HG02798 (cell line): ENCODE data around the gene GPR68.

Experiments used
- ATAC-seq: cut with Tn5 transposase; IDR thresholded peaks from one replicate; pipeline ENCODE4 v1.9.1; 2021; ENCODE audit warnings: mild to moderate bottlenecking; ENCODE audit not compliant: unreplicated experiment, poor library complexity

The GPR68 gene, protein sequence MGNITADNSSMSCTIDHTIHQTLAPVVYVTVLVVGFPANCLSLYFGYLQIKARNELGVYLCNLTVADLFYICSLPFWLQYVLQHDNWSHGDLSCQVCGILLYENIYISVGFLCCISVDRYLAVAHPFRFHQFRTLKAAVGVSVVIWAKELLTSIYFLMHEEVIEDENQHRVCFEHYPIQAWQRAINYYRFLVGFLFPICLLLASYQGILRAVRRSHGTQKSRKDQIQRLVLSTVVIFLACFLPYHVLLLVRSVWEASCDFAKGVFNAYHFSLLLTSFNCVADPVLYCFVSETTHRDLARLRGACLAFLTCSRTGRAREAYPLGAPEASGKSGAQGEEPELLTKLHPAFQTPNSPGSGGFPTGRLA

DNA sequence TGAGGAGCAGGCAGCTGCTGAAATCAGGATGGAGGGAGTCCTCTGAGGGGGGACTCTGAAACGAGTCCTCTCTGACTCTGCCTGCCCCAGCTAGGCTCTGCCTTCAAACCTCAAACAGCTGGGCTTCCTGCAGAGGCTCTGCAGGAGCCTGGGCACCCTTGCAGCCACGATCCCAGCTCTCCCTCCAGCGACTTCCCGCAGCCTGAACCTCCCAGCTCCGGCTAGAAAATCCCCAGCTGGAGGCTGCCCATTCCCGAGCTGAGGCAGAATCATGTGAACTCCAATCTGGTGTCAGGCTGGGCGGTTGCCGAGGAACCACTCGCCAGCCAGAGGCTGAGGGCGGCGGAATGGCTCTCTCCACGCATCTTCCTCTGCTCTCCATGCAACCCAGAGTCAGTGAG is at the start of gene GPR68:
TSS of gene GPR68 (minus strand) at position 204 of the 401 bp plus-strand sequence. CDS start 9,654 bp downstream, outside the sequence.
- no peak for ATAC-seq

DNA sequence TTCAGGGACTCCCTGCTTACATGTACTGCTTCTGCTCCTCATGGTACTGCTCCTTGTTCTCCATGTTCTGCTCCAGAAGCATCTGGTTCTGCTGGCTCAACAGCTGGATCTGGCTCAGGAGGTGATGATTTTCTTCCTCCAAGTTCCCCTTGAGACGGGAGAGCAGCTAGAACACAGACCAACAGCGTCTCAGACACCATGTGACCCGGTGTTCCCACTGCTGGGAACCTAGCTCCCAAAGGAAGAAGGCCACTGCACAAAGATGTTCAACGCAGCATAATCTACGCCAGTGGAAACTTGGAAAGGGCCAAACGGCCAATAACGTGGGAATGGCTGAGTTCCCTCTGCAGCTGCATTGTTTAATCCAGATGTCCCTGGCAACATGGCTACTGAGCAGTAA is 49.6 kb upstream of the GPR68 start:
- no peak for ATAC-seq

DNA sequence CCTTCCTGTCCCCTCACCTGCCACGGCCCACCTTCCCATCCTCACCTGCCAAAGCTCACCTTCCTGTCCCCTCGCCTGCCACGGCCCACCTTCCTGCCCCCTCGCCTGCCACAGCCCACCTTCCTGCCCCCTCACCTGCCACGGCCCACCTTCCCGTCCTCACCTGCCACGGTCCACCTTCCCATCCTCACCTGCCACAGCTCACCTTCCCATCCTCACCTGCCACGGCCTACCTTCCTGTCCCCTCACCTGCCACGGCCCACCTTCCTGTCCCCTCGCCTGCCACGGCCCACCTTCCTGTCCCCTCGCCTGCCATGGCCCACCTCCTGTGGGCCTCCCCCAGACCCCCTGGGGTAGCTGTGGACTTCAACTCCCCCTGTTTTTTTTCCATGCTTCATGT is 48.8 kb upstream of the GPR68 start:
- ATAC-seq, result no peak

DNA sequence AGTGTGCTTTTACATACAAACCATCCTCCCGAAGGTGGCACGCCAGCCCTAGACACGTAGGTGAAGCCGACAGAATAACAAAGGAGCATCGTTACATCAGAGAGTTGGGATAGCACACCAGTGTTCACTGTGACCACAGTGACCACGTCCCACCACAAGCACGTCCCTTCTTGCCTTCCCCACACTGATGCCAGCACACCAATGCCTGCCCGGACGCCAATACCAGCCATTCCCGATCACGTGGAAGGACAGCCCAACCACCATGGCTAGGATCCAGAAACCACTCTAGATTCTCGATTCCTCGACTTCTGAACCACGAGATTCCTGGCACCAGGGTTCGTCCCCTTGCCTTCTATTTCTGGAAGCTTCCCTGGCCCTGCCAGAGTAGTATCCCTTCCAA is 48.0 kb upstream of the GPR68 start:
- ATAC-seq, result no peak

DNA sequence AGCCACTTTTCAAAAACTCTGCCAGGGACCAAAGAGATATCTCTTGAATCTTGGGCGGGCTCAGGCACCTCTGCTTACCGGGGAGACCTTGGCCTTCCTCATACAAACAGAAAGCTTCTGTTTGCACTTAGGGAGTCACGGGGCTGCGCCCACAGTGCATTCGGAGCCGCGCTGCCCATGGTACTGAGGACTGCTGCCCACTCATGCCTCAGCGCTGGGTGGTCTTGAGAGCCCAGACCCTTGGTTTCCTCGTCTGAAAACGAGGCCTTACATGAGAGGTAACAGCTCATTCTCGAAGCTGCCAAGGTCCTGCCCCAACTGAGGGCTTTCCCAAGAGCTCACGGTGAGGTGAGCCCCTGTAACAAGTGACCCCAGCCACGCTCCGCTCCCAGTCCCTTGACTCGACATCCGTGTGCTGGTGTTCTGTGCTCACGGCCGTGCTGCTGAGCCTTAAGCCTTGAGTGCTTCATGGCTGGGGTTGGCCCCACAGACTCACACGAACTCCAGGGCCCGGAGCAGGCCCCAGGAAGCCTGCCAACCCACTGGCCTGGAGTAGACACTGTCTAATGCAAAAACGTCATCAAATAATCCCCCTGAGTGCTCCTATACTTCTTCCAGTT is 47.4 kb upstream of the GPR68 start:
- ATAC-seq, result no peak

DNA sequence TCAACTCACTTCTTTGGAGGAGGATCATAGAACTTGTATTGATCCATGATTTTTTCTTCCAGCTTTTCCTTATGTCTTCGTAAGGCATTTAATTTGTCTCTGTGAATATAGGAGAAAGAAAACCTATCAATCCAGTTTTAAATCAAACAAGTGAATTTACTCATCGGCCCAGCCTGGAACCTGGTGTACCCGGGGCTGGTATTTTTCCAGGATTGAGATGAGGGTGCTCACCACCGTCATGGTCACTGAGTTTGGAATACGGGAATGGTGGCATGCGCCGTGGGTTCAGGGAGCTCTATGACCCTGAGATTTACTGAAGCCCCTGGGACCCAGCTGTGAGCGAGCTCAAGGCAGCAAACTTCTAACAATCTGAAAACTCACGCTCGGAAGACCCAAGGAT is 46.5 kb upstream of the GPR68 start:
- no peak for ATAC-seq

DNA sequence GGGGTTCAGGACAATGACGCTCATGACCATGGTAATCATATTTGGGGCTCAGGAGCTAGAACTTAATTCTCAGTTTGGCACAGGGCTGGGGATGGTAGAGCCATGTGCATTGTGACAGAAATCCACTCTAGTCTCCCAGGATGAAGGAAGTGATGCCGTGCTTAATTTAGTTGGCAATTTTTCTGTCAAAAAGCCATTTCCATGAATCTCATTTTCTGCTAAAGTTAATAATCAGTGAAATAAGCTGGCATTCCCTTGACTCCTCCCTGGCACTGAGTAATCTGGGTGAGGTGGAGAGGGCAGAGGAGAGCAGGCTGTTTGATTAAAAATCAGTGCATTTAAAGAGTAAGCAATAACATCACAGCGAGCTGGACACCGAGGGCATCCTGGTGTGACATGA is 45.0 kb upstream of the GPR68 start:
- ATAC-seq, result no peak

DNA sequence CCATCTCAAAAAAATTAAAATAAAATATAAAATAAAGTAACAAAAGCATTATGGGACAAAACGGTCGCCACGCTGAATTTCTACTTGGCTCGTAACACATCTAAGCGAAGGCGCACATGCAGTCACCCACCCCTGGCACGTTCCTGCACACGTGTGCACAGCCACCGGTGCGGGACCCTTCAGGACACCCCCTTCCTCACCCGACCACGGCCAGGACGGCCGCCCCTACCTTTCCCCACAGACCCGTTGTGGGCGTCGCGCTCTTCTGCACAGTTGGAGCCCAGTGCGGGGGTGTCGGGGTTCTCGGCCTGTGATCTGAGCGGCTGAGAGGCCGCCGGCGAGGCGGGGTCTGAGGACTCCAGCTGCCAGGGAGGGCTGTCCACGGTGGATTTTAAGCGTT is 44.4 kb upstream of the GPR68 start:
- ATAC-seq, result no peak

DNA sequence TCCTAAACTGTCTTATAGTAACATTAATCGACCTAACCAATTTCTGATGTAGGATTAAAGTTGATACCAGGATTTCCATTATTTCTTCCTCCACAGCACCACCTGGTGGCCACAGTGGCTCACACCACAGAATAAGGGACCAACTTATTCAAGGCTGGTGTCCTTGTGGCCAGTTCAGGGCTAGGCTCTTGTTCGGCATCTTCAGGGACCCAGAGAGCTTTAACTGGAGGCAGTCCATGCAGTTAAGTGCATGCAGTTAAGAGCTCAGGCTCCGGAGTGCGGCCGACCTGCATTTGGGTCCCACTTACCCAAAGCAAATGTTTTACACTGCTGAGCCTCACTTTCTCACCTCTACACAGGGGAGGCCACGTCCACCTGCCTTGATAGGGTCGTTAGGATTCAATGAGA is 42.0 kb upstream of the GPR68 start:
- ATAC-seq, result no peak

DNA sequence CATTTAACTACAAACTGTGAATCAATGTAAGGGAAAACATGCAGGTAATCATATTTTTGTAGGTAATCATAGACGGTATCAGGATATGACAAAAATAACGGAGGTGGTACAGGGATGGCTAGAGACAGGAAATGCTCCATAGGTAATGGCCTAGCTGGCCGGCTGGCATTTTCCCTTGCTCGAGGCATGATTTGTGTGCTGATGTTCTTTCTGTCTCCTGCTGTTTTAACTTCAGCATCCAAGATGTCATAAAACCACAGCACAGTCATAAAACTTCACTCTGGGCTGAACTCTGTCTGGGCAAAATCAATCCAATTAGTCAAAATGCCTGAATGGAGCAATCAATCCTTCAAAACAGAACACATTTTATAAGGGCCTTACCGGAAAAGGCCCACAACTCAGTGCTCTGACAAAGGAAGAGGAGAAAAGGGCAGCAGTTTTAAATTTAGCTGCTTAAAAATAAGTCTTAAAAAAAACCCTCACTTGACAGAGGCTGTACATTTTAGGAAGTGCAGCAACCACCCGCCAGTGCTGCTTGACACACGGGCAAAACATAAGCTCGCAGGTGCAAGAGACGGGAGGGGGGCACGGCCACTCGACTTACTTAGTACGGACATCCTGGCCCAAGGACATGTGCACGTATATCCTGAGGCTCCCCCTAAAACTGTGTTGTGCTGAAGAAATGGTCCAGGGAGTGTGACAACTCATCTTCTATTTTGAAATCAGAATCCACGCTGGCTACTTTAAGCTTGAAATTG is 40.5 kb upstream of the GPR68 start:
- ATAC-seq, result no peak

DNA sequence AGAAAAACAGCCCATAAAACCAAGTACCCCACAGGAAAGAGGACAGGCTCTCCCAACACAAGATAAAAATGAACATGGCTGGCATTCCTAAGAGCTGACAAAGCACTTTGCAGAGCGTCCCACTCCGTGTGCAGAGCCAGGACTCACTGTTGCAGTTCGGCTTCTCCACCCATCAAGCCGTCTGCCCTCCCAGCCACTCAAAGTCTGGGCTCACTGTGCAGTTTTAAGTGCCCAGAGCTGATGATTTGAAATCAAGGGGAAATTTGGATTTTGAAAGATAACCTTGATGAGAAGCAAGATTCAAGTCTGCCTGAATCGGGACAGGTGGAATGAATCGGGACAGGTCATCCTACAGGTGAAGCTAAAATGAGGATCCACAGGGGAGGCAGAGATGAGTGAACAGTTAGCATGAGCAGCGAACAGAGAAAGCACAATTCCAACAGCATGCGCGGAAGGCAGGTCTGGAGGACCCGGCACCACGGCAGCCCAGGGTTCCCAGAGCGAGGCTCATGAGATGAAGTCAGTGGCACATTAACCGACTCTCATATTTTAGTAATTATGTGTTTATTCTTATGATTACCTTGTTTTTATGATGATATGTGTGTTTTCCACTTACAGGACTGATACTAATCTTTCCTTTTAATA is 39.8 kb upstream of the GPR68 start:
- no peak for ATAC-seq

DNA sequence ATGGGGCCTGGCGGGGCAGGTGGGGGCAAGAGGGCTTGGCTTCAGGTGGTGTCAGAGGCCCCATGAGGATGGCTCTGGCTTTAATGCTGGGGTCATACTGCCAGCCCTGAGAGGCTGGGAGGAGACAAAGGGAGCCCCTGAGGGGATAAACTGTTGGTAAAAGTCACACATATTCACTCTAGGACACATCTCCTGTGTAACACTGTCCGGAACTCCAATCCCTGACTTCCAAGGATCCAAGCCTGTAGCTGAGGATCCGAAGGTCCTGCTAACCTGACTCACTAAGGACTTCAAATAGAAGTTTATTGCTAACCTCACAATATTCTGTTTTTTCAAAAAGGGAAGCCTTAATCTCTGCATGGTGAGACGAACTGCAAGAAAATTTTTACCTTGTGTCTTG is 39.2 kb upstream of the GPR68 start:
- ATAC-seq, result no peak

DNA sequence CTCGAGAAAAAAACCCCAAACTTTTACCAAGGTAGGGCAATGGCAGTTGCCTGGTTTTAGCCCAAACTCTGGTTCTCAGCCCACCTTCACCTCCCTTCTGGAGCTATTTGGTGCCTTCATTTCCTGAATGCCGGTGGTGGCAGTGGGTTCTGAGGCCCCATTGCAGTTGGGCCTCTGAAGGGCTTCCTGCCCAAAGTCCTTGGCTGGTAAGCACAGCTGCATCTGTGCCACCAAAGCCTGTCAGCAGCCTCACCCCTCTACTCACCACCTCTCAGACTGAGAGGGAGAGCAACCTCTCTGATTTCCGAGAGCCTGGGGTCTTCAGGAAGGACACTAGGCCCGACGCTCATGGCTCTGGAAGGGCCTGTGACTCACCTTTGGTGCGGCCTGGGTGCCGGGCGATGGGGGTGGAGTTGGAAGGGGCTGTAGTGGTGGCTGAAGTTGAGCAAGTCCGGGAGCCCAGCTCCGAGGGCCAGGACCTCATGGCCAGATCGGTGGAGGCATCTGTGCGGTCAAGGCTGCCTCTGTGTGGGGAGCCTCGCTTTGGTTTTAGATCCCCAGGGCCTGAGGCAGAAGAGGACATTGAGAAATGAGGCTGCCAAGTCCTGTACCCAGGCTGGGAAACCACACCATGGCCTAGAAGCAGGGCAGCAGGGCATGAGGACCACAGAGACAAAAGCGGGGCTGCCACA is 38.6 kb upstream of the GPR68 start:
- ATAC-seq, result no peak

DNA sequence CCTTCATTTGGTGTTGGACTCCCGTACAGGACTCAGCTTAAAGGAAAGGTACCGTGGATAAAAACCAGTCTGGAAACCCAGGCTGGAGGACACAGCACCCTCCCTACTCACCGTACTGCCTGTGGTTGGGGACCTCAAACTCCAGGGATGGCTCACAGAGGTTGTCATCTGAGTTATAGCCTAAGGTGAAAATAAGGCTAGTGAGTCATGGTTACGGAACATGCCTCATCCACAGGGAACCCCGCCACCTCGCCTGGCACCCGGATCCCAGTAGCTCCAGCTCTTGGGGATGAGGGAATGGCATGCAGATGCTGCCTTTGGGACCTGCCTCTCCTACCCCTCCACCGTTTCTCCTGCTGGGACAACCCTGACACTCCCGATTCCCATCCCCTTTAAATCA is 36.8 kb upstream of the GPR68 start:
- no peak for ATAC-seq

DNA sequence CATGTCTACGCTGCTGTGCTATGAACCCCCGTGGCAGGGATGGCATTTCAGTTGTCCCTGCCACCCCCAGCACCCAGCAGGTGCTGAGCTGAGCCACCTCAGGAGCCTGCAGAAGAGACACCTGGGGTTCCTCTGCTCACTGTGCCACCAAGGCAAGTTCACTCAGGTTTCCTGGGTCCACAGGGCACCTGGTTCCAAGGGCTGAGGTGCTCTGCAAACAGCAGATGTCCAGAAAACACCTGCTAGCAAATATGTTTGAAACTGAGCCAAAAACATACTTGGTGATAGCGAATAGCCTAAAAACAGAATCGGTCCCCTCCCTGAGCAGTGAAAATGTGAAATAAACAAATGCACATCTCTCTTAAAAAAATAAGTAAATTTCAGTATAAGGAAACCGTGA is 35.6 kb upstream of the GPR68 start:
- ATAC-seq, result no peak

DNA sequence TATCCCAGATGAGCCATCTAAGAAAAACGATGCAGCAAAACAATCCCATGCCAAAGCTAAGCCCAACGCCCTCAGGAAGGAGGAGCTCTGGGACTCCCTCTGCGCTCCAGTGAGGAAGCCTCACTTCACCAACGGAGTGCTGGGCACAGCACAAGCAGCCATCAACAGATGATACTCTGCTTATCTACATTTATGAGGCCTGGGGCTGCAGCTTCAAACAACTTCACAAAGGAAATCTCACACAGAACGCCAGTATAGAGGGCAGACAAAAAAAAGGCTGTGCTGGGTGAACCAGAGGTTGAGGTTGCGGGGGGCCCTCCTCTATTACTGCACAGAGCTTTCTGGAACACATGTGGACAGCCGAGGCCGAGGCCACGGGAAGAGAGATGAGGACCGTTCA is 34.9 kb upstream of the GPR68 start:
- ATAC-seq, result no peak

DNA sequence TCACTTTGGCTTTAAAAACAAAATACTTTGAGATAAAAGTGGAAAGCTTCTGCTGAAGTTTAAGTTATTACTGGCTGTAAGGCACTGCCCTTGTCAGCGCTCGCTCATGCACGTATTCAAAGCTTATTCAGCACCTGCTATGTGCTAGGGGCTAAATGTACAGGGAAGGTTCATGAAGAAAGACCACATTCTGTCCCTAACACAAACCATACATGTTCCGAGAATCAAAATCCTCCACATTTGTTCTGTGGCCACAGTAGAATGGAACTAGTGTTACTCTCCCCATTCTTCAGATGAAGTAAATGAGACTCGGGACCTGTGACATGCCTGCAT is 33.8 kb upstream of the GPR68 start:
- no peak for ATAC-seq

DNA sequence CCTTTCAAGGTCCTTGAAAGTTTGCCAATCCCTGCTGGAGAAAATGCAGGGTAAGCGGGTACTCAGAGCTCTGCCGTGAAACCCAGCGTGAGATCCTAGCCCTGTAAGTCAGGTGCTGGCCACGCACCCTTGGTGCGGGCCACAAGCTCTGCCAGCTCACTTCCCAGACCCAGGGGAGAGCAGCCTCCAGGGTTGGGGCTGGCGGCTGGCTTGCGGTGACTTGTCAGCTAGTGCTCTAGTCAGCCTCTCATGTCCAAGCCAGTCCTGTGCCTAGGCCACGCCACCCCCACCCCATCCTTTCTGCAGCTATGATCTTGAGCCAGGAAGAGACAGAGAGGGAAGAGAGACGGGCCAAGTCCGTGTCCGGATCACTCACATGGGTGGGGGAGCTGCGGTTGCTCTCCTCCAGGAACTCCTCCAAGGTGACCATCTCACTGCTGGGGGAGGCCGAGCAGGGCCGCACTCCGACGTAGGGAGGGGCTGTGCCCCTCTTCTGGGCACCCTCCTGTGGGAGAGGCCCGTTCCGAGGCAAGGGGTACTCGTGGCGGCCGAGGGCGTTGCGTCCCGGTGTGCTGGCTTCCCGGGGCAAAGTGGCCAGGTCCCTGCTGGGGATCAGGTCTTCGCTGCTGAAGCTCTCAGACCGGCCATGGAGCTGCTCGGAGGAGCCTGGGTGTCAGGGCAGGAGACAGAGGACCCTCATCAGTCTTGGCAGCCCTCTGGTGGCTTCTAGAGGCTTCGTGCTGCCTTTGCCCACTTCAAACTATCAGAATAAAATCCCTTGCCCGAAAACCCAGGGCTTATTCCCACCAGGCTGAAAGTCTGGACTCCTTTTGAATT is 33.3 kb upstream of the GPR68 start:
- no peak for ATAC-seq

DNA sequence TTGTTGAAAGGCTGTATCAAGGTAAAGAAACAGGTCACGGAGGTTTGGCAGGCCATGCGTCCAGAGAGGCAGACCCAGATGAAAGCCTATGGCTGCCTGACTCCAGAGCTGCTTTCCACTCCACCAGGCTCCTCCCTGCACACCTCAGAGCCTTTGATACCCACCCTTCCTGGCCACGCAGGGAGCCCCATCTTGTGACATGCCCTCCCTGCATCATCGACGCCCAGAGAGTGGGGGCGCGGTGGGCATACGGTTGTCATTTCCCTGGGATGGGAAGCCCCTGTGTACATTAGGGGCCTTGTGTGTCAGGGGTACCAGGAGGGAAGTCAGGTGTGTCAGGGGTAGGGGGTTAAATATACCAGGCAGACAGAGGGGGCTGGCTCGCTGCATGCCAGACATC is 30.3 kb upstream of the GPR68 start:
- no peak for ATAC-seq

DNA sequence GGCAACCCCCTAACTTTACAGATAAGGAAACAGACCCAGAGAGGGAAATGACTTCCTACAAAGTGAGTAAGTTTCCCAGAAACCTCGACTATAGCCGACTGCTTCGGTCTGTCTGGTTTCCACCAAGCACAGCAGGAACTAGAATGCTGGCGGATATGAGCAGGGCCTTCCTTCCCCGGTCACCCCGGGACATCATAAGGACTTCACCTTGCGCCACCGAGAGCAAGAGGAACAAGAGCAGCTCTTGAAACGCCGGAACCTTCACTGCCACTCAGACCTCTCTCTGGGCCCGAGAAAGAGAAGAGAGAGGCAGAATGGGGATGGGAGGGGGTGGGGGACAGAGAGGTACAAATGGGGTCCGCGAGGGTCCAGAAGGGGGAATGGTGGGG is 29.4 kb upstream of the GPR68 start:
- ATAC-seq, result no peak
